H9 (cell line): Measurements from ENCODE around the gene ZNF709. TPM values are rescaled to one million over a fixed set of nuclear protein-coding genes. Genes with fewer than 3 reads are reported as not detected.

Experiments used
- DNase-seq: peaks from one replicate; pipeline ENCODE4 v3.0.0-alpha.2; 2017
- H2AFZ ChIP-seq: one replicate; pipeline ENCODE4 v1.6.1; 2013; ENCODE audit warnings: mild to moderate bottlenecking, low read length, control low read depth, moderate library complexity
- H2AK5ac ChIP-seq: 2 replicates; pipeline ENCODE4 v1.6.1; 2013; ENCODE audit warnings: low read length, control low read depth, mixed read lengths; ENCODE audit not compliant: insufficient read length
- H2BK120ac ChIP-seq: one replicate; pipeline ENCODE4 v1.6.1; 2013; ENCODE audit warnings: low read depth, mild to moderate bottlenecking, low read length, control low read depth, inconsistent platforms; ENCODE audit not compliant: poor library complexity, severe bottlenecking
- H2BK12ac ChIP-seq: 2 replicates; pipeline ENCODE4 v1.6.1; 2013; ENCODE audit warnings: low read length, control low read depth, mixed read lengths, low read depth; ENCODE audit not compliant: insufficient read length
- H2BK15ac ChIP-seq: 2 replicates; pipeline ENCODE4 v1.6.1; 2013; ENCODE audit warnings: low read depth, low read length, control low read depth
- H2BK20ac ChIP-seq: one replicate; pipeline ENCODE4 v1.6.1; 2013; ENCODE audit warnings: low read depth, mild to moderate bottlenecking, low read length, control low read depth, inconsistent platforms; ENCODE audit not compliant: poor library complexity, severe bottlenecking
- H2BK5ac ChIP-seq: 2 replicates; pipeline ENCODE4 v1.6.1; 2013; ENCODE audit warnings: low read length, control low read depth, mixed read lengths; ENCODE audit not compliant: insufficient read length
- H3K14ac ChIP-seq: 2 replicates; pipeline ENCODE4 v1.6.1; 2013; ENCODE audit warnings: low read length, control low read depth; ENCODE audit not compliant: insufficient read depth
- H3K18ac ChIP-seq: 2 replicates; pipeline ENCODE4 v1.6.1; 2013; ENCODE audit warnings: low read depth, mild to moderate bottlenecking, mixed read lengths, low read length, control low read depth; ENCODE audit not compliant: insufficient read length
- H3K23ac ChIP-seq: 2 replicates; pipeline ENCODE4 v1.6.1; 2013; ENCODE audit warnings: low read length, control low read depth, mixed read lengths, low read depth; ENCODE audit not compliant: insufficient read length
- H3K23me2 ChIP-seq: 2 replicates; pipeline ENCODE4 v1.6.1; 2013; ENCODE audit warnings: low read depth, mild to moderate bottlenecking, mixed read lengths, low read length, control low read depth; ENCODE audit not compliant: insufficient read length, poor library complexity, severe bottlenecking
- H3K27ac ChIP-seq: 2 replicates; pipeline ENCODE4 v1.5.1; 2013; ENCODE audit warnings: low read length, control low read depth, mixed read lengths, low read depth; ENCODE audit not compliant: insufficient read length
- H3K27me3 ChIP-seq: 2 replicates; pipeline ENCODE4 v1.6.1; 2013; ENCODE audit warnings: low read length, control low read depth, inconsistent platforms; ENCODE audit not compliant: insufficient read depth
- H3K4ac ChIP-seq: 2 replicates; pipeline ENCODE4 v1.6.1; 2013; ENCODE audit warnings: low read depth, mild to moderate bottlenecking, control low read depth, inconsistent platforms, low read length, moderate library complexity
- H3K4me1 ChIP-seq: 2 replicates; pipeline ENCODE4 v1.6.1; 2013; ENCODE audit warnings: low read length, control low read depth, inconsistent platforms; ENCODE audit not compliant: insufficient read depth
- H3K4me2 ChIP-seq: 2 replicates; pipeline ENCODE4 v1.6.1; 2013; ENCODE audit warnings: low read length, control low read depth, mixed read lengths; ENCODE audit not compliant: insufficient read length, insufficient read depth
- H3K56ac ChIP-seq: 2 replicates; pipeline ENCODE4 v1.6.1; 2013; ENCODE audit warnings: low read depth, mild to moderate bottlenecking, mixed read lengths, low read length, control low read depth; ENCODE audit not compliant: insufficient read length
- H3K79me1 ChIP-seq: 2 replicates; pipeline ENCODE4 v1.6.1; 2013; ENCODE audit warnings: low read depth, mild to moderate bottlenecking, moderate library complexity, low read length, control low read depth, inconsistent platforms; ENCODE audit not compliant: insufficient read depth, poor library complexity, severe bottlenecking
- H3K79me2 ChIP-seq: 2 replicates; pipeline ENCODE4 v1.6.1; 2013; ENCODE audit warnings: low read length, control low read depth, inconsistent platforms; ENCODE audit not compliant: insufficient read depth
- H3K9ac ChIP-seq: 2 replicates; pipeline ENCODE4 v1.6.1; 2013; ENCODE audit warnings: low read length, control low read depth, mixed read lengths; ENCODE audit not compliant: insufficient read length; ENCODE audit errors: extremely low read depth
- H3K9me3 ChIP-seq: one replicate; pipeline ENCODE4 v1.6.1; 2013; ENCODE audit warnings: low read depth, low read length, inconsistent platforms; ENCODE audit not compliant: control insufficient read depth
- H3T11ph ChIP-seq: one replicate; pipeline ENCODE4 v1.6.1; 2013; ENCODE audit warnings: mild to moderate bottlenecking, low read length, control low read depth, inconsistent platforms
- H4K20me1 ChIP-seq: one replicate; pipeline ENCODE4 v1.6.1; 2013; ENCODE audit not compliant: control insufficient read depth, insufficient read length, insufficient read depth
- H4K5ac ChIP-seq: 2 replicates; pipeline ENCODE4 v1.6.1; 2013; ENCODE audit warnings: low read depth, mild to moderate bottlenecking, mixed read lengths, low read length, control low read depth; ENCODE audit not compliant: insufficient read length
- H4K8ac ChIP-seq: replicated peaks from 2 replicates; pipeline ENCODE4 v1.6.1; 2013; ENCODE audit warnings: low read length, control low read depth, mixed read lengths, low read depth; ENCODE audit not compliant: insufficient read length
- H4K91ac ChIP-seq: 2 replicates; pipeline ENCODE4 v1.6.1; 2013; ENCODE audit warnings: low read depth, mild to moderate bottlenecking, moderate library complexity, mixed read lengths, low read length, control low read depth; ENCODE audit not compliant: insufficient read length
- H3K27ac Mint-ChIP-seq, 3 experiments: 2 replicates in 2 of 3; 3 replicates in 1 of 3; pipeline ENCODE4 v1.8.0; 2020 to 2021; ENCODE audit warnings: mixed read lengths in 3 of 3, mild to moderate bottlenecking in 1 of 3, moderate library complexity in 1 of 3
- H3K27me3 Mint-ChIP-seq: 2 replicates; pipeline ENCODE4 v1.8.0; 2021; ENCODE audit warnings: low read depth, mild to moderate bottlenecking, moderate library complexity, mixed read lengths
- H3K36me3 Mint-ChIP-seq, 3 experiments: 2 replicates in 2 of 3; 3 replicates in 1 of 3; pipeline ENCODE4 v1.8.0; 2020 to 2021; ENCODE audit warnings: low read depth in 3 of 3, mixed read lengths in 3 of 3; ENCODE audit not compliant: insufficient read depth in 1 of 3
- H3K4me1 Mint-ChIP-seq, 2 experiments: 2 replicates each; pipeline ENCODE4 v1.8.0; 2020; ENCODE audit warnings: mixed read lengths in 2 of 2
- H3K4me3 Mint-ChIP-seq, 2 experiments: 2 replicates in 1 of 2; 3 replicates in 1 of 2; pipeline ENCODE4 v1.8.0; 2020 to 2021; ENCODE audit warnings: mild to moderate bottlenecking in 2 of 2, mixed read lengths in 2 of 2, moderate library complexity in 1 of 2
- H3K9me3 Mint-ChIP-seq, 2 experiments: 2 replicates in 1 of 2; 3 replicates in 1 of 2; pipeline ENCODE4 v1.8.0; 2020; ENCODE audit warnings: mild to moderate bottlenecking in 2 of 2, mixed read lengths in 2 of 2, moderate library complexity in 1 of 2
- CTCF ChIP-seq: fragments of 200-600 bp; sonication (generic); conservative IDR thresholded peaks from 3 replicates; pipeline ENCODE4 v1.8.0; 2021; ENCODE audit warnings: antibody characterized with exemption, mild to moderate bottlenecking
- WGBS: extraction: QIAGEN DNeasy Blood & Tissue Kit; methylation state at CpG from one replicate; pipeline ENCODE4 v1.1.7; 2013; ENCODE audit warnings: missing lambda C conversion rate, low lambda C conversion rate, mixed read lengths; ENCODE audit not compliant: insufficient read length; ENCODE audit errors: extremely low coverage; 5-methylcytosine and 5-hydroxymethylcytosine counted together
- total RNA-seq: library from RNA; stranded (reverse); gene quantifications from 2 replicates; pipeline ENCODE4 v1.2.1, GENCODE V29; 2021

Gene ZNF709
- total RNA-seq, 1 experiment from 2014 or later: 2.1 TPM

- H3K23ac ChIP-seq: no peak overlapping the region
- no peak for DNase-seq
- H2AK5ac ChIP-seq: no peak overlapping the region
- H4K8ac ChIP-seq: no peak overlapping the region
- WGBS: no CpG with 5 or more reads among the region's 6 CpGs
- H3K56ac ChIP-seq: no peak overlapping the region
- H3K9me3 Mint-ChIP-seq: peaks cover 65 to 73% of the 10 kb centered on the region in 2 experiments
- H3T11ph ChIP-seq: no peak overlapping the region
- H3K36me3 Mint-ChIP-seq: peaks cover 10 to 22% (median 21%) of the 10 kb centered on the region in 3 experiments
- H2BK12ac ChIP-seq: no peak overlapping the region
- no peaks in the 10 kb centered on the region for H3K79me2 ChIP-seq
- H3K4me2 ChIP-seq: no peak overlapping the region
- no peak overlapping the region for H2AFZ ChIP-seq
- no peaks in the 10 kb centered on the region for H3K79me1 ChIP-seq
- no peaks in the 10 kb centered on the region; the same call in 1 of the 2 replicates for H3K27me3 Mint-ChIP-seq
- H3K27ac Mint-ChIP-seq: no peak overlapping the region
- H3K27me3 ChIP-seq: no peaks in the 10 kb centered on the region
- H3K4me3 Mint-ChIP-seq: no peak overlapping the region
- no peaks in the 10 kb centered on the region for H3K4me1 ChIP-seq
- no peak for TF ChIP-seq CTCF
- no peak overlapping the region for H3K9ac ChIP-seq
- no peak overlapping the region for H4K91ac ChIP-seq
- H4K5ac ChIP-seq: no peak overlapping the region
- H3K4ac ChIP-seq: no peak overlapping the region
- no peaks in the 10 kb centered on the region for H4K20me1 ChIP-seq
- no peaks in the 10 kb centered on the region for H3K4me1 Mint-ChIP-seq
- H2BK20ac ChIP-seq: no peak overlapping the region
- no peak overlapping the region for H3K18ac ChIP-seq
- H3K9me3 ChIP-seq: peaks cover 29% of the 10 kb centered on the region
- H2BK5ac ChIP-seq: no peak overlapping the region
- H3K27ac ChIP-seq: no peak overlapping the region
- H3K14ac ChIP-seq: no peak overlapping the region
- H2BK120ac ChIP-seq: no peak overlapping the region
- no peaks in the 10 kb centered on the region for H3K23me2 ChIP-seq
- no peak overlapping the region for H2BK15ac ChIP-seq
Observed at GRCh38 chr19:12453495-12453894, 31.1 kb downstream of the ZNF709 start.
